NT2/D1 (cell line): ENCODE measurements around the gene ZNF497.
A peak's percentile ranks its signal among the peaks of the same experiment; 100 is the strongest.

Experiments used
- DNase-seq: peaks from one replicate; pipeline ENCODE4 v3.0.0-alpha.2; 2011; ENCODE audit warnings: low read depth, low spot score
- H3K27me3 ChIP-seq: 2 replicates; pipeline ENCODE4 v1.6.0; 2011; ENCODE audit warnings: mild to moderate bottlenecking; ENCODE audit not compliant: insufficient read length, insufficient read depth
- H3K36me3 ChIP-seq: 2 replicates; pipeline ENCODE4 v1.6.1; 2011; ENCODE audit warnings: mild to moderate bottlenecking, low read length, mixed read lengths; ENCODE audit not compliant: insufficient read depth, insufficient read length
- H3K4me1 ChIP-seq: 2 replicates; pipeline ENCODE4 v1.5.1; 2011; ENCODE audit not compliant: insufficient read depth, insufficient read length
- H3K4me3 ChIP-seq: 2 replicates; pipeline ENCODE4 v1.5.1; 2011; ENCODE audit warnings: low read depth; ENCODE audit not compliant: insufficient read length
- H3K9ac ChIP-seq: 2 replicates; pipeline ENCODE4 v1.6.0; 2011; ENCODE audit warnings: low read depth; ENCODE audit not compliant: insufficient read length
- H3K9me3 ChIP-seq: 2 replicates; pipeline ENCODE4 v1.5.1; 2011; ENCODE audit warnings: mild to moderate bottlenecking, low read length; ENCODE audit not compliant: insufficient read depth
- SUZ12 ChIP-seq: IDR thresholded peaks from 2 replicates; pipeline ENCODE4 v1.6.1; 2011; ENCODE audit not compliant: insufficient read length, insufficient read depth; ENCODE audit errors: extremely low read depth
- YY1 ChIP-seq: IDR thresholded peaks from 2 replicates; pipeline ENCODE4 v1.6.1; 2011; ENCODE audit not compliant: insufficient read length, insufficient read depth
- ZNF274 ChIP-seq: IDR thresholded peaks from 2 replicates; pipeline ENCODE4 v1.6.1; 2011; ENCODE audit warnings: mild to moderate bottlenecking, low read depth, low read length

Gene ZNF497

GRCh38 chr19:58401840-58402421, 39.4 kb upstream of the ZNF497 start:
- Histone ChIP-seq H3K36me3 (peaks cover 7% of the 10 kb centered on the region), H3K4me3 (peak overlapping the region; percentile 64), H3K9me3 (no peaks in the 10 kb centered on the region), H3K4me1 (peaks cover 9% of the 10 kb centered on the region), H3K9ac (peak overlapping the region; percentile 95), H3K27me3 (no peaks in the 10 kb centered on the region)
- no peak for TF ChIP-seq ZNF274
- no peak for TF ChIP-seq SUZ12
- no peak for TF ChIP-seq YY1
- DNase-seq = no peak

GRCh38 chr19:58400916-58401839, 38.6 kb upstream of the ZNF497 start:
- TF ChIP-seq SUZ12 (no peak), ZNF274 (no peak), YY1 (no peak)
- Histone ChIP-seq H3K36me3 (peaks cover 12% of the 10 kb centered on the region), H3K4me3 (peak overlapping the region; percentile 64), H3K4me1 (peaks cover 9% of the 10 kb centered on the region), H3K9me3 (no peaks in the 10 kb centered on the region), H3K9ac (peak overlapping the region; percentile 95), H3K27me3 (no peaks in the 10 kb centered on the region)
- peak; percentile 96 for DNase-seq

- H3K27me3 ChIP-seq = no peaks in the 10 kb centered on the region
- H3K9ac ChIP-seq = peak overlapping the region; percentile 80
- peaks cover 9% of the 10 kb centered on the region for H3K4me1 ChIP-seq
- no peaks in the 10 kb centered on the region for H3K9me3 ChIP-seq
- DNase-seq = no peak
- H3K4me3 ChIP-seq = peak overlapping the region; percentile 64
- TF ChIP-seq YY1 (no peak), SUZ12 (no peak), ZNF274 (no peak)
- peaks cover 18% of the 10 kb centered on the region for H3K36me3 ChIP-seq
Measured at GRCh38 chr19:58400316-58400915, 37.9 kb upstream of the ZNF497 start.

GRCh38 chr19:58399903-58400302, 37.4 kb upstream of the ZNF497 start:
- Histone ChIP-seq H3K9ac (peak overlapping the region; percentile 80), H3K27me3 (no peaks in the 10 kb centered on the region), H3K9me3 (no peaks in the 10 kb centered on the region), H3K4me1 (peaks cover 11% of the 10 kb centered on the region), H3K36me3 (peaks cover 23% of the 10 kb centered on the region), H3K4me3 (no peak overlapping the region)
- TF ChIP-seq YY1 (no peak), ZNF274 (no peak)
- DNase-seq = no peak

- no peak overlapping the region for H3K4me3 ChIP-seq
- DNase-seq = no peak
- peaks cover 36% of the 10 kb centered on the region for H3K36me3 ChIP-seq
- no peak overlapping the region for H3K9ac ChIP-seq
- no peaks in the 10 kb centered on the region for H3K27me3 ChIP-seq
- peaks cover 11% of the 10 kb centered on the region for H3K4me1 ChIP-seq
- no peaks in the 10 kb centered on the region for H3K9me3 ChIP-seq
- no peak for TF ChIP-seq ZNF274
- TF ChIP-seq SUZ12 = no peak
- TF ChIP-seq YY1 = no peak
Measured at GRCh38 chr19:58398545-58398944, 36.0 kb upstream of the ZNF497 start.

GRCh38 chr19:58398087-58398486, 35.5 kb upstream of the ZNF497 start:
- Histone ChIP-seq H3K27me3 (no peaks in the 10 kb centered on the region), H3K4me3 (no peak overlapping the region), H3K9me3 (no peaks in the 10 kb centered on the region), H3K9ac (no peak overlapping the region), H3K4me1 (peaks cover 12% of the 10 kb centered on the region), H3K36me3 (peaks cover 41% of the 10 kb centered on the region)
- no peak for TF ChIP-seq SUZ12
- no peak for TF ChIP-seq YY1
- no peak for TF ChIP-seq ZNF274
- DNase-seq = no peak

GRCh38 chr19:58397533-58398037, 35.0 kb upstream of the ZNF497 start:
- Histone ChIP-seq H3K36me3 (peaks cover 46% of the 10 kb centered on the region), H3K4me1 (peaks cover 14% of the 10 kb centered on the region), H3K27me3 (no peaks in the 10 kb centered on the region), H3K9ac (no peak overlapping the region), H3K9me3 (no peaks in the 10 kb centered on the region), H3K4me3 (no peak overlapping the region)
- TF ChIP-seq SUZ12 = no peak
- no peak for TF ChIP-seq YY1
- no peak for TF ChIP-seq ZNF274
- no peak for DNase-seq
